T1000 (cell line): Measurements from ENCODE around the gene CEACAM8.
"Not testable (repeated sequence)": the region's sequence is repeated elsewhere in the genome, so short reads cannot be mapped to it uniquely, and the experiment has no call there.

Experiments used
- DNase-seq: peaks from one replicate; lab custom pipeline; 2025; ENCODE audit warnings: mixed read lengths; lab: John Stamatoyannopoulos, UW

The CEACAM8 gene

GRCh38 chr19:42594617-42595489 is at the start of gene CEACAM8:
TSS of gene CEACAM8 (minus strand) at chr19:42594924. CDS start at chr19:42594828, 96 bp downstream.
- DNase-seq: no peak

DNA sequence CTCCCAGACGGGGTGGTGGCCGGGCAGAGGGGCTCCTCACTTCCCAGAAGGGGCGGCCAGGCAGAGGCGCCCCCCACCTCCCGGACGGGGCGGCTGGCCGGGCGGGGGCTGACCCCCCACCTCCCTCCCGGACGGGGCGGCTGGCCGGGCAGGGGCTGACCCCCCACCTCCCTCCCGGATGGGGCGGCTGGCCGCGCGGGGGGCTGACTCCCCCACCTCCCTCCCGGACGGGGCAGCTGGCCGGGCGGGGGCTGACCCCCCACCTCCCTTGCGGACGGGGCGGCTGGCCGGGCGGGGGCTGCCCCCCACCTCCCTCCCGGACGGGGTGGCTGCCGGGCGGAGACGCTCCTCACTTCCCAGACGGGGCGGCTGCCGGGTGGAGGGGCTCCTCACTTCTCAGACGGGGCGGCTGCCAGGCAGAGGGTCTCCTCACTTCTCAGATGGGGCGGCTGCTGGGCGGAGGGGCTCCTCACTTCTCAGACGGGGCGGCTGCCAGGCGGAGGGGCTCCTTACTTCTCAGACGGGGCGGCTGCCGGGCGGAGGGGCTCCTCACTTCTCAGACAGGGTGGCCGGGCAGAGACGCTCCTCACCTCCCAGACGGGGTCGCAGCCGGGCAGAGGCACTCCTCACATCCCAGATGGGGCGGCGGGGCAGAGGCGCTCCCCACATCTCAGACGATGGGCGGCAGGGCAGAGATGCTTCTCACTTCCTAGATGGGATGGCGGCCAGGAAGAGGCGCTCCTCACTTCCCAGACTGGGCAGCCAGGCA is 44.8 kb upstream of the CEACAM8 start:
- DNase-seq: not testable (repeated sequence)

DNA sequence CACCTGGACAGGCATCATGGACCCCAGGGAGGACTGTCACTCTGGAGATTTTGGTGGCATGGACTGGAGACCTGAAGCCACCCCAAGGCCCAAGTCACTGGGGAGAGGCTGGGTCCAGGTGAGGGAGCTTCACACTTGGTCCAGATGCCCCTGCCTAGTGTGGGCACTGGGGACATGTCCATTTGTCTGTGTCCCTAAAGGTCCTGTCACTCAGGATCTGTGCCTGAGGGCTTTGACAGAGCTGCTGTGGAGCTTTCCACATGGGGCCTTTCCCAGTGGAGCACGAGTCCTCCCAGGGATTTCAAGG is 40.5 kb upstream of the CEACAM8 start:
- DNase-seq: no peak

- DNase-seq: no peak
Measured at GRCh38 chr19:42634409-42635232, 39.9 kb upstream of the CEACAM8 start.

DNA sequence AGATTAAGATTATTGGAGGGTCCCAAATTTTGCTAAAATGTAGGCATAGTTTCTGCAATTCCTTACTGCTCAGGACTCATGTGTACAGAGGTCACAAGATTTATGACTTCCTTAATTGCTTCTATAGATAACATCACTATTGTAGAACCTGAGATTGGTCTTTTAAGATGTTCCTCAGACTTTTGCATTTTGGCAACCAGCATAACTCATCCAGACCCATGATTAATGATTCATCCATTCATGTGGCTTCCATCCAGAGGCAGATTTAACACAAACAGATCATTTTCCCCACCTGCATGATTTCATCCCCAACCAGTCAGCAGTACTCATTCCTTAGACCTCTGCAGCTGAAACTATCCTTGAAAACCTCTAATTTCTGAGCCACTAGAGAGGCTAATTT is 34.5 kb upstream of the CEACAM8 start:
- DNase-seq: no peak

DNA sequence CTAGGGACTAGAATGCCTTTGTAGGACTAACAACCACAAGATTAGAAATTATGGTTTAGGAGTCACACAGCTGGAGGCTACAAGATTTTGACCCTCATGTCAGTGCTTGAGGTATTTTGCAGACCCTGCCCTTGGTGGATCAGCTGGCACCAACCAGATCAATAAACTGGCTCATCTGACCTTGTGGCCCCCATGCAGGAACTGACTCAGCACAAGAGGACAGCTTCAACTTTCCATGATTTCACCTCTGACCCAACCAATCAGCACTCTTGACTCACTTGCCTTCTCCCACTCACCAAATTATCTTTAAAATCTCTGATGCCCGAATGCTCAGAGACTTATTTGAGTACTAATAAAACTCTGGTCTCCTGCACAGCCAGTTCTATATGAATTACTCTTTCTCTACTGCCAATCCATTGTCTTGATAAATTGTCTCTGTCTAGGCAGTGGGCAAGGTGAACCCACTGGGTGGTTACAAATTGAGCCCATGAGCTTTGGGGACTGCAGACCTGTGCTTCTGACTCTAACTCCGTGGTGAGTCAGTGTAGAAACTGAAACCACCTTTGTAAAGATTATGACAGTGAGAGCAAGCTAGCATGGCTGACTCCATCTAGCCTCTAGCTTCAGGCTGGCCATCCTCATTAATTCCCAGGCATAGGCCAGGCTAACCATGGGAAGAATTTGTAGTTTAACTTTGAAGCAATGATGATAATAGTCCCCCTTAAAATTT is 33.9 kb upstream of the CEACAM8 start:
- no peak for DNase-seq

DNA sequence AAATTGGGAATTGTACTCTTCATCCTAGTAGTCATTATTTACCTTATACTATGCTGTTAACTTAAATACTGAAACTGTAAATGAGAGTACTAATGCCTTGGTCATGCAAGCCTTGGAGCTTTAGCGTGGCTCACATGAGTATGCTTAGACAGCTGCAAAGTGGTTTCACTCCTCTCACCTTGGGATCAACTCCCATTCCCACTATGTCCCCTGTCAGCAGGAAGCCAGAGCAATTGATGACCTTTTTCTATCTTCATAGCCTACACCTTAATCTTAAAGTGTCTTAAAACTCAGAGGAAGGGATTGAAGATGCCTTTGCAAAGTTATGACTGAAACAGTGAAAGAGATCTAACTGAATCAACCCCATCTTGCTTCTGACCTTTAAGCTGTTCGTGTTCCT is 33.2 kb upstream of the CEACAM8 start:
- no peak for DNase-seq

DNA sequence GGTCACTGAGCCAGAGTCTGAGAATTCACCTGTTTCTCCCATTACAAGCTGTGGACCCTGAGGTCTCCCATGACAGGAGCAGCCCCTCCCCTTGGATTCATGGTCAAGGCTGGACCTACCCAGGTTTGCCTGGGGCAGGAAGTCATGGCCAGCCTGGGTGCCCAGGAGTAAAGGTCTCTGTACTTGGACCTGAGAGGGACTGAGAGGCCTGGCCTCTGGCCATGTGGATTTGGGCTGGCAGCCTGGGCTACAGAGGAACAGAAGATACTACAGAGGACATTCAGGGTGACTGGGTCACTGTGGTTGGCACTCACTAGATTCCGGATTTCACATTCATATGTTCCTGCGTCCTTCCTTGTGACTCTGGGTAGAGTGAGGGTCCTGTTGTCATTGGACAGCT is 31.5 kb upstream of the CEACAM8 start:
- DNase-seq: no peak

- no peak for DNase-seq
Measured at GRCh38 chr19:42619271-42619670, 24.5 kb upstream of the CEACAM8 start.

DNA sequence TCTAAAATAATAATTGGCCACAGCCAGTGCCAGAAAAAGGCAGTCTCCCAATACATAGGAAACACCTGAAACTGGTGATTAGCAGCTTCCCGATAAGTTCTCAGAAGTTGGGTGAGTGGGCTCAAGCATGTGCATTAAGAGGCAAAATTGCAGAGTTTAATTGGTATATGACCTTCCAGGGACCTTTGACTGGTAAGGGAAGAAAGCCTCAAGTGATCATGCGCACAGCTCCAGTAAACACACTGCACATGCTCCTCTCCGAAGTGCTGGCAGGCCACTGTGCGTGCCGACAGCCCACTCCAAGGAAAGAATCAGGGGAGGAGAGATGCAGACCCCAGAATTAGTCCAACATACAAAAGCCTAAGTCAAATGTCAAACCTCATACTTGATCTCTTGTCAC is 18.9 kb upstream of the CEACAM8 start:
- no peak for DNase-seq

DNA sequence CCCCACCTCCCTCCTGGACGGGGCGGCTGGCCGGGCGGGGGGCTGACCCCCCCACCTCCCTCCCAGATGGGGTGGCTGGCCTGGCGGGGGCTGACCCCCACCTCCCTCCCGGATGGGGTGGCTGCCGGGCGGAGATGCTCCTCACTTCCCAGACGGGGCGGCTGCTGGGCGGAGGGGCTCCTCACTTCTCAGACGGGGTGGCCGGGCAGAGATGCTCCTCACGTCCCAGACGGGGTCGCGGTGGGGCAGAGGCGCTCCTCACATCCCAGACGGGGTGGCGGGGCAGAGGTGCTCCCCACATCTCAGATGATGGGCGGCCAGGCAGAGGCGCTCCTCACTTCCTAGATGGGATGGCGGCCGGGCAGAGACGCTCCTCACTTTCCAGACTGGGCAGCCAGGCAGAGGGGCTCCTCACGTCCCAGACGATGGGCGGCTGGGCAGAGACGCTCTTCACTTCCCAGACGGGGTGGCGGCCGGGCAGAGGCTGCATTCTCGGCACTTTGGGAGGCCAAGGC is 15.7 kb upstream of the CEACAM8 start:
- DNase-seq: not testable (repeated sequence)

DNA sequence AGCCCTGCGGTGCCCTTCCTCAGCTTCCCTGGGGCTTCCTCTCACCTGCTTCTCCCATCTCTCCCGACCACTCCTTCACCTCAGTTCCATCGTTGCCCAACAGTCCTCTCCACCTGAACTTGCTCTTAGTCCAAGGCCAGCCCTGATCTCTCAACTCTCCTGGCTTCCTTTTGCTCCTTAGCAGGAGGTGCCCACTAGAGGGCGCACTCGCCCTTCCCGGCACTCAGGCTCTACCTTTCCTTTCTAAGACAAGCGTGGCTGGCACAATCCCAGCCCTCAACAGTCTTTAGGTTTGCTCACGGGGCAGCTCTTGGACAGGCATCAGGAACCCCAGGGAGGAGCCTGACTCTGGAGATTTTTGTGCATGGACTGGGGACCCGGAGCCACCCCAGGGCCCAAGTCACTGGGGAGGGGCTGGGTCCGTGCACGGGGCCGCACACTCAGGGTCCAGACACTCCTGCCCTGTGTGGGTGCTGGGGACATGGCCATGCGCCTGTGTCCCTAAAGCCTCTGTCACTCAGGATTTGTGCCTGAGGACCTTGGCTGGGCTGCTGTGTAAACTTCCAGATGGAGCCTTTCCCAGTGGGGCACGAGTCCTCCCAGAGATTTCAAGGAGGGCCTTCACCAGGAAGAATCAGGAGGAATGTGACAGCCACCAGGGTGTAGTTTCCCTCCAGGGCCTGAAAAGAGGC is 12.1 kb upstream of the CEACAM8 start:
- no peak for DNase-seq

GRCh38 chr19:42601811-42602443 is 7.2 kb upstream of the CEACAM8 start:
- peak; percentile 18 for DNase-seq

DNA sequence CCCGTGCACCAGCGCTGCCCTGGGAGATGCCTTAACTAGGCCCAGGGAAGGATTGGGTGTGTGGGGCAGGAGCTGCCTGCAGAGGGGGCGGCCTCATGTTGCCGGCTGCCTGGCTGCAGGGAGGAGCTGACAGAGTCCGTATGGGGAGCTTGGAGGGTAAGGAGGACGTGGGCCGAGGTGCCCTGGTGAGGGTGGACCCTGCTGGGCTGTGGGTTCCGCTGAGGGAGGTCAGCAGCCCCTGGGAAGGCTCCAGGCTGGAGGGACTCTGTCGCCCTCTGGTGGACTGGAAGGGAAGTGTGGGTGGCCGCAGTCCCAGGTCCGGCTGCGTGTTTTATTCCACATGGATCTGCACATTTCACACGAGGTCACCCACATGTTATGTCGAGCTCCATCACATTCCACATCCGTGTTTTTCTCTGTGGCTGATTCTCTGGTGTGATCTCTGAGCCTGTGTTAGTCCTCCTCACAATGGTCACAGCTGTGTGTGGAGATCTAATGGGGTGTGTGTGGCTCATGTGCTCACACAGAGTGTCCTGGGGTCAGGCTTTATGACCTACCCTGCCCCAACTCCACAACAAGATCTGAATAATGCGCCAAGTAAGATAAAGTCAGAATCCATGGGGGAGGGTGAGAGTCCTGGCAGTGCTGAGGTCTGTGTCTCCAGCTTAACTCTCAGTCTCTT is 1.8 kb upstream of the CEACAM8 start:
- no peak for DNase-seq

- no peak for DNase-seq
Measured at GRCh38 chr19:42595550-42596172, 937 bp upstream of the CEACAM8 start.

DNA sequence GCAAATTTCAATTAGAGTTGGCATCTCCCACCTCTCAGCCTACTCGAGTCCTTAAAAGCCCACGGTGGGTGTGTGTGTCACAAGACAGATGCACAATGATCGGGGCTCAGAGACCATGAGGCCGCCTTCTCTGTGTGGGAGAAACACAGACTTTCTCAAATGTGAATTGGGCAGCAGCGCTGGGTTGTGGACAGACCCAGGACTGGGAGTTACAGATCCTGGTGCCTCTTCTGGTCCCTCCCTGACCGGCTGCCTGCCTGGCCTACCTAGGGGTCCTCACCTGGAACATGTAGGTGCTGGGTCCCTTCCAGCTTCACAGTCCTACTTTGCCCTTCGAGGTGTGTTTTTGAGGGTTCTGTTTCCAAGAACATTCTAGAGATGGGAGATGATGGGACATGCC is 4.9 kb downstream of the CEACAM8 start:
- DNase-seq: no peak

- no peak for DNase-seq
Measured at GRCh38 chr19:42584466-42584865, 10.3 kb downstream of the CEACAM8 start.

DNA sequence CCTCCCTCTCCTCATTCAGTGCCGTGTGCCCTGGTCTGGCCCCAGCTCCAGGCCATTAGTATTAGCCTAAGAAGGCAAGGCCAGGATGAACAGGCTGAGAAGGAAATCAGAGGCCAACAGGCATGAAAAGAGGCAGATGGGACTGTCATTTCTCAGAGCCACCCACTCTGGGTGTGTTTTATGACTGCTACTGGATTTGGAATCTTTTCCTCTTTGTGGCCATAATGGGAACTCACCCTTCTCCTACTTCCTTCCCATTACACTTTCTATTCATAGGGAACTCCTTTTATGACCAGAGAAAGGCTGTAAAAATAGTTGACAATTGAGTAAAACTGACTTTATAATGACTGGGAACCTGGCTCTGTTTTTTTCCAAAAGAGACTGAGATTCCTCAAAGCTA is 17.7 kb downstream of the CEACAM8 start:
- no peak for DNase-seq

DNA sequence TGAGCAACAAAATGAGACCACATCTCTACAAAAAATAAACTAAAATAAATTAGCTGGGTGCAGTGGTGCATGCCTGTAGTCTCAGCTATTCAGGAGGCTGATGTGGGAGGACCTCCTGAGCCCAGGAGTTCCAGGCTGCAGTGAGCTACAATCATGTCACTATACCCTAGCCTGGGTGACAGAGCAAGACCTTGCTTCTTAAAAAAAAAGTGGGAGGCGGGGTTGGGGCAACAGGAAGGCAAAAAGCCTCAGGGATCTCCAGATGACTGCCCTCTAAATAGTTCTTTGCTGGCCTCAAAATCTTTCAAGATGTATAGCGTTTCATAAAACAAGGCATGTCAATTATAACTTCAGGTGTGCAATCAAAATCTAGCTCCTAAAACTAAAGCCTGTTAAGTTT is 18.5 kb downstream of the CEACAM8 start:
- no peak for DNase-seq
